Trophoblast cell (in vitro differentiated cells and primary cell): ENCODE measurements around the gene XPR1.
"Not testable (repeated sequence)": the region's sequence is repeated elsewhere in the genome, so short reads cannot be mapped to it uniquely, and the experiment has no call there.

Source experiments
- DNase-seq, 2 donors: peaks; one replicate each; pipeline ENCODE4 v3.0.0-alpha.2; 2016
- H2AFZ ChIP-seq: 2 replicates; pipeline ENCODE4 v1.6.1; 2013; ENCODE audit warnings: low read length, moderate library complexity, mild to moderate bottlenecking; ENCODE audit not compliant: insufficient read depth, poor library complexity
- H2AK5ac ChIP-seq: 2 replicates; pipeline ENCODE4 v1.6.1; 2013; ENCODE audit warnings: mild to moderate bottlenecking, low read length
- H2BK120ac ChIP-seq: 2 replicates; pipeline ENCODE4 v1.6.1; 2013; ENCODE audit warnings: low read length, mild to moderate bottlenecking, moderate library complexity; ENCODE audit not compliant: insufficient read depth, poor library complexity
- H2BK12ac ChIP-seq: 2 replicates; pipeline ENCODE4 v1.6.1; 2013; ENCODE audit warnings: mild to moderate bottlenecking, low read length, moderate library complexity
- H2BK5ac ChIP-seq: 2 replicates; pipeline ENCODE4 v1.6.1; 2013; ENCODE audit warnings: low read length, low read depth, moderate library complexity, mild to moderate bottlenecking; ENCODE audit not compliant: poor library complexity
- H3K14ac ChIP-seq: 2 replicates; pipeline ENCODE4 v1.6.1; 2013; ENCODE audit warnings: mild to moderate bottlenecking, low read length
- H3K18ac ChIP-seq: 2 replicates; pipeline ENCODE4 v1.6.1; 2013; ENCODE audit warnings: mild to moderate bottlenecking, low read length
- H3K23ac ChIP-seq: 2 replicates; pipeline ENCODE4 v1.6.1; 2013; ENCODE audit warnings: low read length
- H3K27ac ChIP-seq: 2 replicates; pipeline ENCODE4 v1.5.1; 2013; ENCODE audit warnings: low read depth, mild to moderate bottlenecking, inconsistent platforms, low read length, moderate library complexity
- H3K27me3 ChIP-seq: 2 replicates; pipeline ENCODE4 v1.6.1; 2013; ENCODE audit warnings: inconsistent platforms, mild to moderate bottlenecking, low read length, moderate library complexity; ENCODE audit not compliant: insufficient read depth
- H3K36me3 ChIP-seq, 2 experiments: 1 replicate in 1 of 2; 2 replicates in 1 of 2; pipeline ENCODE4 v1.6.1; 2013; ENCODE audit warnings: low read length in 2 of 2, mild to moderate bottlenecking in 2 of 2, moderate library complexity in 1 of 2; ENCODE audit not compliant: insufficient read depth in 2 of 2, control insufficient read depth in 1 of 2
- H3K4ac ChIP-seq: 2 replicates; pipeline ENCODE4 v1.6.1; 2013; ENCODE audit warnings: low read depth, mild to moderate bottlenecking, low read length, moderate library complexity
- H3K4me1 ChIP-seq, 2 experiments: 1 replicate in 1 of 2; 2 replicates in 1 of 2; pipeline ENCODE4 v1.6.1; 2013; ENCODE audit warnings: low read length in 2 of 2, mild to moderate bottlenecking in 2 of 2, moderate library complexity in 1 of 2; ENCODE audit not compliant: insufficient read depth in 2 of 2, control insufficient read depth in 1 of 2
- H3K4me2 ChIP-seq: 2 replicates; pipeline ENCODE4 v1.6.1; 2013; ENCODE audit warnings: inconsistent platforms, mild to moderate bottlenecking, low read length, moderate library complexity
- H3K4me3 ChIP-seq: 2 replicates; pipeline ENCODE4 v1.5.1; 2013; ENCODE audit warnings: mild to moderate bottlenecking, low read depth, low read length, inconsistent platforms
- H3K79me1 ChIP-seq: one replicate; pipeline ENCODE4 v1.6.1; 2013; ENCODE audit warnings: low read length
- H3K79me2 ChIP-seq: 2 replicates; pipeline ENCODE4 v1.6.1; 2013; ENCODE audit warnings: low read length, mild to moderate bottlenecking; ENCODE audit not compliant: control insufficient read depth, insufficient read depth, poor library complexity
- H3K9ac ChIP-seq: 2 replicates; pipeline ENCODE4 v1.6.1; 2013; ENCODE audit warnings: mild to moderate bottlenecking, low read length
- H3K9me3 ChIP-seq: 2 replicates; pipeline ENCODE4 v1.6.1; 2013; ENCODE audit warnings: low read depth, mild to moderate bottlenecking, control low read depth, inconsistent platforms, low read length; ENCODE audit not compliant: insufficient read depth
- H4K12ac ChIP-seq: 2 replicates; pipeline ENCODE4 v1.6.1; 2013; ENCODE audit warnings: low read depth, mild to moderate bottlenecking, low read length, moderate library complexity
- H4K8ac ChIP-seq: 2 replicates; pipeline ENCODE4 v1.6.1; 2013; ENCODE audit warnings: low read depth, mild to moderate bottlenecking, low read length, moderate library complexity
- H4K91ac ChIP-seq: one replicate; pipeline ENCODE4 v1.6.1; 2013; ENCODE audit warnings: low read depth, mild to moderate bottlenecking, low read length, moderate library complexity
- WGBS: extraction: QIAGEN DNeasy Blood & Tissue Kit; methylation state at CpG from one replicate; pipeline ENCODE4 v1.1.7; 2013; ENCODE audit warnings: missing lambda C conversion rate; ENCODE audit not compliant: insufficient read length, insufficient coverage; ENCODE audit errors: extremely low coverage; 5-methylcytosine and 5-hydroxymethylcytosine counted together

Gene XPR1

DNA sequence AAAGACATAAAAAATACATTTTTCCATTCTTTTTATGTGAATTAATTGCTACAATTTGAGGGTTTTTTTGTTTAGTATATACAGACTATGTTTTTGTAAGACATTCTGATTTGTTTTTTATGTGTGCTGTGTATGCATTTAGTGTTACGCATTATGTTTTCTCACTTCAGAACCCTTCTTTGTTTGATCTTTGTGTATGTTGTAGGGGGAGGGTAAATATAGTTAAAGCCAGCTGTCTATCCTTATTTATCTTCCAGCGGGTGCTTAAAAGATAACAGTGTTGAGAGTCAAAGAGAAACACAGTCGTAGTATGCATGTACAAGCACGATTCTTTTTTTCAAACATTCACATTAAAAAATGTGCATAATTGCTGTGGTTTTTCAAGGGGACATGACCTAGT, 183.4 kb downstream of the XPR1 start:
- H2BK12ac ChIP-seq, result no peak overlapping the region
- no peak overlapping the region for H3K9ac ChIP-seq
- H3K18ac ChIP-seq, result no peak overlapping the region
- no peaks in the 10 kb centered on the region for H3K4me1 ChIP-seq
- no peak overlapping the region for H4K91ac ChIP-seq
- H3K4me3 ChIP-seq, result no peak overlapping the region
- H3K36me3 ChIP-seq, result no peaks in the 10 kb centered on the region
- H2BK120ac ChIP-seq, result no peak overlapping the region
- no peak for DNase-seq
- H2AK5ac ChIP-seq, result no peak overlapping the region
- H4K8ac ChIP-seq, result no peak overlapping the region
- H3K27me3 ChIP-seq, result no peaks in the 10 kb centered on the region
- no peak overlapping the region for H3K23ac ChIP-seq
- no CpG with 5 or more reads among the region's 4 CpGs for WGBS
- H2BK5ac ChIP-seq, result no peak overlapping the region
- H4K12ac ChIP-seq, result no peak overlapping the region
- H3K79me1 ChIP-seq, result no peaks in the 10 kb centered on the region
- H3K4me2 ChIP-seq, result no peak overlapping the region
- no peak overlapping the region for H3K14ac ChIP-seq
- H3K9me3 ChIP-seq, result no peaks in the 10 kb centered on the region
- no peak overlapping the region for H3K4ac ChIP-seq
- no peaks in the 10 kb centered on the region for H3K79me2 ChIP-seq
- H2AFZ ChIP-seq, result no peak overlapping the region
- H3K27ac ChIP-seq, result no peak overlapping the region

DNA sequence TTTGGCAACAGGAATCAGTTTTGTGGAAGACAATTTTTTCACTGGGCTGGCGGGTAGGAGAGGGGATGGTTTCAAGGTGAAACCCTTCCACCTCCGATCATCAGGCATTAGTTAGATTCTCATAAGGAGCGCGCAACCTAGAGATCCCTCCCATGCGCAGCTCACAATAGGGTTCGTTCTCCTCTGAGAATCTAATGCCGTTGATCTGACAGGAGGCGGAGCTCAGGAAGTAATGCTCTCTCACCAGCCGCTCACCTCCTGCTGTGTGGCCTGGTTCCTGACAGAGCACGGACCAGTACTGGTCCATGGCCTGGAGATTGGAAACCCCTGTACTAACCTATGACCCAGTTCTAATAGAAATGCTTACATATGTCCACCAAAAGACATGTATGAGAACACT, 184.3 kb downstream of the XPR1 start:
- H3K4me2 ChIP-seq, result no peak overlapping the region

DNA sequence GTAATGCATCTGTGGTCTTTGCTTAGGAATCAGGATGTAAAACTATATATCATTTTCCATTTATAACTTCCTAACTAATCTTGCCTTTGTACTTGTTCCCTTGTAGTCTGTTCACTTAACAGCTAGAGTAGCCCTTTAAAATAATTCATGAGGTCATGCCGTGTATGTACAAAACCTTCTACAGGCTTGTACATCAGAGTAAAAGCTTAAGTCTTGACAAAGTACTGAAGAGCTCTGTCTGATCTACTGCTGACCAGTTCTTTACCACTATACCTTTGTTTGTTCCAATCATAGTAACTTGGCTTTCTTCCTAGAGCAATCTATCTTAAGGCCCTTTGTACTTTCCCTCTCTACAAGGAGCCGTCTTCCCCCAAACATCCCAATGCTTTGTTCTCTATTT, 190.1 kb downstream of the XPR1 start:
- no peaks in the 10 kb centered on the region for H3K36me3 ChIP-seq
- no peak overlapping the region for H2BK12ac ChIP-seq
- H3K4me1 ChIP-seq, result no peaks in the 10 kb centered on the region
- no peak overlapping the region for H3K14ac ChIP-seq
- H4K12ac ChIP-seq, result no peak overlapping the region
- H3K9ac ChIP-seq, result no peak overlapping the region
- no peaks in the 10 kb centered on the region for H3K9me3 ChIP-seq
- no peak overlapping the region for H3K18ac ChIP-seq
- H3K27me3 ChIP-seq, result no peaks in the 10 kb centered on the region
- no peaks in the 10 kb centered on the region for H3K79me2 ChIP-seq
- no peak overlapping the region for H2BK120ac ChIP-seq
- H2AK5ac ChIP-seq, result no peak overlapping the region
- no peak overlapping the region for H2AFZ ChIP-seq
- H3K4ac ChIP-seq, result no peak overlapping the region
- no peaks in the 10 kb centered on the region for H3K79me1 ChIP-seq
- H3K4me3 ChIP-seq, result no peak overlapping the region
- WGBS, result no CpG with 5 or more reads among the region's 2 CpGs
- no peak overlapping the region for H3K4me2 ChIP-seq
- no peak overlapping the region for H4K91ac ChIP-seq
- no peak overlapping the region for H2BK5ac ChIP-seq
- no peak overlapping the region for H3K23ac ChIP-seq
- DNase-seq, result no peak
- H3K27ac ChIP-seq, result no peak overlapping the region
- no peak overlapping the region for H4K8ac ChIP-seq

More for the DNA sequence above, 184.3 kb downstream of the XPR1 start:
- Histone ChIP-seq H3K14ac (no peak overlapping the region), H3K9me3 (no peaks in the 10 kb centered on the region), H2AFZ (no peak overlapping the region), H2BK5ac (no peak overlapping the region), H3K4me1 (no peaks in the 10 kb centered on the region), H4K8ac (no peak overlapping the region), H2AK5ac (no peak overlapping the region), H4K91ac (no peak overlapping the region), H3K18ac (no peak overlapping the region), H2BK120ac (no peak overlapping the region), H3K23ac (no peak overlapping the region), H3K27ac (no peak overlapping the region), H3K36me3 (no peaks in the 10 kb centered on the region), H2BK12ac (no peak overlapping the region), H3K4ac (no peak overlapping the region), H4K12ac (no peak overlapping the region), H3K79me2 (no peaks in the 10 kb centered on the region), H3K4me3 (no peak overlapping the region), H3K27me3 (no peaks in the 10 kb centered on the region), H3K79me1 (no peaks in the 10 kb centered on the region), H3K9ac (no peak overlapping the region)
- no peak for DNase-seq
- no CpG with 5 or more reads among the region's 10 CpGs for WGBS

DNA sequence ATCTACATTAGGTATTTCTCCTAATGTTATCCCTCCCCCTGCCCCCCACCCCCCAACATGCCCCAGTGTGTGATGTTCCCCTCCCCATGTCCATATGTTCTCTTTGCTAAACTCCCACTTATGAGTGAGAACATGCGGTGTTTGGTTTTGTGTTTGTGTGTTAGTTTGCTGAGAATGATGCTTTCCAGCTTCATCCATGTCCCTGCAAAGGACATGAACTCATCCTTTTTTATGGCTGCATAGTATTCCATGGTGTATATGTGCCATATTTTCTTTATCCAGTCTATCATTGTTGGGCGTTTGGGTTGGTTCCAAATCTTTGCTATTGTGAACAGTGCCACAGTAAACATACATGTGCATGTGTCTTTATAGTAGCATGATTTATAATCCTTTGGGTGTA, 199.7 kb downstream of the XPR1 start:
- not testable (repeated sequence) for H2BK5ac ChIP-seq, H3K4me2 ChIP-seq, H3K79me2 ChIP-seq, H3K27ac ChIP-seq, H2BK12ac ChIP-seq, H4K91ac ChIP-seq, H3K79me1 ChIP-seq, H4K12ac ChIP-seq, H3K36me3 ChIP-seq, H3K27me3 ChIP-seq, H3K4ac ChIP-seq, H3K18ac ChIP-seq, H3K4me1 ChIP-seq, H2BK120ac ChIP-seq, H3K23ac ChIP-seq, H3K4me3 ChIP-seq, H2AFZ ChIP-seq, H3K9ac ChIP-seq, H4K8ac ChIP-seq, H2AK5ac ChIP-seq, DNase-seq, H3K9me3 ChIP-seq, H3K14ac ChIP-seq
- no CpG with 5 or more reads among the region's 2 CpGs for whole genome bisulfite sequencing
